Natural killer cell treated with Interleukin-12 subunit alpha and Interleukin-12 subunit beta and Interleukin-15 and Interleukin-18, amount 100 ng/mL, for 72 hours (primary cell): ENCODE results near the gene METTL5. TPM values are rescaled to one million over a fixed set of nuclear protein-coding genes. Genes with fewer than 3 reads are reported as not detected.

Experiments
- total RNA-seq, 2 donors: library from RNA; stranded (reverse); gene quantifications; one replicate each; pipeline ENCODE4 v1.2.3, GENCODE V29; 2022

Gene METTL5
- total RNA-seq, 2 donors from 2014 or later, result 50.7 to 56.9 TPM

Other genes with a start within 250 kb of the METTL5 start
- gene PPIG, start 240.6 kb downstream of the METTL5 start, total RNA-seq, result 10 to 100 TPM; 42.8 to 66.4 TPM
- under 1 TPM; 0.12 to 0.59 TPM for gene CFAP210, start 130.5 kb downstream of the METTL5 start, total RNA-seq
- 1 to 10 TPM; 2.6 to 4.4 TPM for gene PHOSPHO2, start 130.4 kb downstream of the METTL5 start, total RNA-seq
- gene KLHL23, start 91.1 kb downstream of the METTL5 start, total RNA-seq, result 10 to 100 TPM; 10.1 to 19.1 TPM
- 100 to 1,000 TPM in 1 of 2 donors, 10 to 100 TPM in 1; 66.8 to 105 TPM for gene SSB, start 26.0 kb downstream of the METTL5 start, total RNA-seq
- 10 to 100 TPM; 42.7 to 54.1 TPM for gene UBR3, start 2.5 kb upstream of the METTL5 start, total RNA-seq